Activated CD4-positive, alpha-beta T cell treated with anti-CD3 and anti-CD28 coated beads, Interleukin-2, amount 50 U/mL, for 4 hours (primary cell): ENCODE results near the gene KCNK7.

Source experiments
- DNase-seq, 2 experiments: peaks; one replicate each; pipeline ENCODE4 v3.0.0-alpha.2; 2020

Gene KCNK7

GRCh38 chr11:65610404-65610803 is 14.8 kb upstream of the KCNK7 start:
- no peak for DNase-seq

DNA sequence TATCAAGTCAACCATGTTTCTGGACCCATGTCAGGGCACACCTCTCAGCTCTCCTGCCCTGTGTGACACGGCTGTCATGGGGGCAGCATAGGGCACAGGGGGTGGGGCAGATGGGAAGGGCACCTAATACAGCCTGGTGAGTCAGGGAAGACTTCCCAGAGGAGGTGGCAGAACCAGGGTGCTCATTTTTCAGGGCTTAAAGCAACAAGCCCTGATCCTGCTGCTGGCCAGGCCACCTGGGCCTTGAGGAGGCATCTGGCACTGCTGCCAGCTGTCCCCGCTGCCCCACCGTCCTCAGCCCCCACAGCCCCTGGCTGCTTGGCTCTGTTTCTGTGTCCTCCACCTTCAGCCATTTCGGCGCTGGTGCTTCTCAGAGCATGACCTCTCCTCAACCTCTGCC is 14.1 kb upstream of the KCNK7 start:
- DNase-seq, result no peak

DNA sequence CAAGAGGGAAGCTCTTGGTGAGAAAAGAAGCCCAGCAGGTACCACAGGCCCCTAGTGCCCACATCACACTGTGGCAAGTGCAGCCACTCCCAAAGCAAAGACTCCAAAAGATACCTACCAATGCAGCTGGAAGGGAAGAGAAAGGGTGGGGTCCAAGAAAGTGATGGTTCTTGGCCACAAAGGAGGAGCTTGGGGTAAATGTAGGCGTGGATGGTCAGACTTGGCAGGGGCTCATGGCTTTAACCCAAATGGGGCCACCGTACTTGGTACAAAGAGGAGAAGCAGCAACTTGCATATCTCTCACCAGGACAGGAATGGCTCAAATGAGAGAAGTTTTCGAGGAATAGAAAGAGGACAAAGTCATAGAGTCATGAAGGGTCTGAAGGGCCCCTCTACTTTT is 13.6 kb upstream of the KCNK7 start:
- DNase-seq, result no peak

DNA sequence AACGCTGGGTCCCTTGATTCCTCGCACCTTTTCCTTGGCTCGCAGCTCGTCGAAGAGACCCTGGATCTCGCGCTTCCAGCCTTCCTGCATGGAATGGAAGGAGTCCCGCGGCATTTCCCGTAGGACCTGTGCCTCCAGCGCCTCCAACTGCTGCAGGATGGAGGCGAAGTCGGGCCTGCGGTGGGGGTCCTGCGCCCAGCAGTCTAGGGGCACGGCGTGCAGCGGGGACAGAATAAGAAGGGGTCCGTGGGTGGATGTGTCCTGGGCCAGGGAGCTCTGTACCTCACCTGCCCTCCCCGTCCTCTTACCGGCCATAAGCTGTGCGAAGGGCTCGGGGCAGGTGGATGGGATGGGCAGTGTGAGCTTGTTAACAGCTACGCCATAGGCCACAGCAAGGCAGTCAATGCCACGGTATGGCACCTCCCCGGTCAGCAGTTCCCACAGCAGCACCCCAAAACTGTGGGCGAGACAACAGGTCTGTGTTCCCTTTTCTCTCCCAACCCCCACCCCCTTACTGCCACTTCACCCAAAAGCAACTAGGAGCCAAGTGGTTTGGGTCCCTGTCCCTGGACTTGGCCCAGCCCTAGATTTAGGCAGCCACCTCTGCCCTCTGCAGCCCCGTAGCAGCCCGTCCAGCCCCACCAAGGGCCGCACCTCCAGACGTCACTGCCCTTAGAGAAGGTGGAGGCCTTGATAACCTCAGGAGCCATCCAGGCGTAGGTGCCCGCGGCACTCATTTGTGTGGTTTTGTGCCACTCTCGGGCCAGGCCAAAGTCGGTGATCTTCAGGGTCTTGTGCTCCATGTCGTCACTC is 12.2 kb upstream of the KCNK7 start:
- no peak for DNase-seq

- no peak for DNase-seq
Measured at GRCh38 chr11:65606876-65607613, 11.4 kb upstream of the KCNK7 start.

GRCh38 chr11:65604258-65604657 is 8.7 kb upstream of the KCNK7 start:
- DNase-seq, result no peak

- no peak for DNase-seq
Measured at GRCh38 chr11:65599955-65600246, 4.3 kb upstream of the KCNK7 start.

- DNase-seq, result no peak
Measured at GRCh38 chr11:65599216-65599954, 3.8 kb upstream of the KCNK7 start.

- no peak for DNase-seq
Measured at GRCh38 chr11:65598258-65598699, 2.7 kb upstream of the KCNK7 start.

DNA sequence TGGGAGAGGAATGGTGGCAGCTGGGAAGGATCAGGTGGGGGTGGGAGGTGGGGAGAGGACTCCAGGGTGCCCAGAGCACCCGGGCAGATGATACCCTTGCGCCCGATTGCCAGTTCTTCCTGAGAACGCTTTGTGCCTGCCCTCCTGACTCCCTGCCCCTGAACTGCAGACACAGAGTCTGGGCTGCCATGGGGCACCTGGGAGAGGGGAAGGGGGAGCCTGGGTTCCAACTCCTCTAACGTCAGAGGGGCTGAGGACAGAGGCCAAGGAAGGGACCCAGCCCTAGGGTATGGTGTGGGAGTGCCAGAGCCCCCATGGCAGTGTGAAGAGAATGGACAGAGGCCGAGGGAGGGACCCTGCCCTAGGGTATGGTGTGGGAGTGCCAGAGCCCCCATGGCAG is 920 bp upstream of the KCNK7 start:
- DNase-seq, result no peak

- DNase-seq, result no peak
Measured at GRCh38 chr11:65595131-65595530, 469 bp downstream of the KCNK7 start.

DNA sequence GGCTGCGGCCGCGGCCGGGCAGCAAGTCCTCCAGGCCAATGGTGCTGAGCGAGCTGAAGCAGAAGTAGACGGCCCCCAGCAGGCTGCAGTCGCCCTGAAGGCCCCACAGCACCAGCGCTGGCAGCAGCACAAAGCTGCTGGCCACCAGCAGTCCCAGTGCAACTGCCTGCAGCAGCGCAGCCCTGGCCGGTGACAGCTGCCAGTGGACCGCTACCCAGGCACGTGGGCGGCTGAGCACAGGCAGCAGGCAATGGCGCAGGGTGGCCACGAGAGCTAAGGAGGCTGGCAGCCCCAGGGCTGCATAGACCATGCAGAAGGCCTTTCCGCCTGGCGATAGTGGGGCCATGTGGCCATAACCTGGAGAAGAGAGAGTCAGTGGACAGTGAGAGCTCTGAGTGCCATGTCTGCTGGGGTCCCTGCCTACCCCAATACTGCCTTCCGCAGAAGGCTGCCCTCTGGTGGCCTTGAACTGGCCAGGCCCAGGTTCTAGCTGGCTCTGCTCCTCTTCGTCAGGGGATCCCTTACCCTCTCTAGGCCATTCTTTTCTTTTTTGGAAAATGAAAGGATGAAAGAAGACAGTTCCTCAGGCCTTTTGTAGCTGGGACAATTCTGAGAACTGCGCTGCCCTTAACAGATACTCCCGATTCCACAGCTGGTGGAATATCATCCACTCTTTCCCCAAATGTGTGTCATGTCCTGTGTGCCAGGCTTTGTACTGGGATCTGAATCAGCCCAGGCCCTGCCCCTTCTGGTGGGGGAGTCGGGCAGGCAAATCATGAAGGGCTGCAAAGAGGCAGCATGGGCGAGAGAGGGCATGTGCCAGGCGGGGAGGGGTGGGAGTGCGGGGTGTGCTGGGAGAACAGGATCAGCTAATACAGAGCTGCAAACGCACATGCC is 1.8 kb downstream of the KCNK7 start:
- DNase-seq, result peak in 1 of 2 experiments; percentile 34

DNA sequence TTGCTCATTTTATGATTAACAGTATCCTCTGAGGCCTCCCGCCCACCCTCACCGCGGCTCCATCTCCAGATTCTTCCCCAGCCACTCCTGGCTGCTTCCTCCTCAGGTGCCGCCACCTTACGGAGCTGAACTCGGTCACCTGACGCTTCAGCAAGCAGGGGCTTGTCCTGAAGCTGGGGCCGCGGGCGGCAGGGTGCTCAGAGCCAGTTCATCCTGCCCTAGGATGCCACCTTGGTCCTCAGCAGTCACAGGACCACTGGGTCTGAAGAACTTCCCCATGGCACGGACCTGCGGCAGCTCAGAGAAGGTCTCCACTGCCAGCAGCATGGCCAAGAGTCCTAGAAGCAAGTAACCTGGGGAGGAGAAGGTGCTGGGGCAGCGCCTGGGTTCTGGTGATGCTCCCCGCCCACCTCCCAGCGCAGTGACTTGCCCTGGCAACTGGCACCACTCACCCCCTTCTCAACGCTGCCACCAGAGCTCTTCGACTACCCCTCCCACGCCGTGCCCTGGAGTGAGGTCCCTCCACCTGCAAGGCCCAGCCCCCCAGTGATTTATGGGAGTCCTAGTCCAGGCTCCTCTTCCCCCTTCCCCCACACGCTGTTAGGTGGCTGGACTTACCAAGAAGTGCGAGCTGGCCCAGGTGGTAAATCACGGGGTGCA is 2.6 kb downstream of the KCNK7 start:
- no peak for DNase-seq

GRCh38 chr11:65591939-65592857 is 3.4 kb downstream of the KCNK7 start:
- DNase-seq, result no peak

DNA sequence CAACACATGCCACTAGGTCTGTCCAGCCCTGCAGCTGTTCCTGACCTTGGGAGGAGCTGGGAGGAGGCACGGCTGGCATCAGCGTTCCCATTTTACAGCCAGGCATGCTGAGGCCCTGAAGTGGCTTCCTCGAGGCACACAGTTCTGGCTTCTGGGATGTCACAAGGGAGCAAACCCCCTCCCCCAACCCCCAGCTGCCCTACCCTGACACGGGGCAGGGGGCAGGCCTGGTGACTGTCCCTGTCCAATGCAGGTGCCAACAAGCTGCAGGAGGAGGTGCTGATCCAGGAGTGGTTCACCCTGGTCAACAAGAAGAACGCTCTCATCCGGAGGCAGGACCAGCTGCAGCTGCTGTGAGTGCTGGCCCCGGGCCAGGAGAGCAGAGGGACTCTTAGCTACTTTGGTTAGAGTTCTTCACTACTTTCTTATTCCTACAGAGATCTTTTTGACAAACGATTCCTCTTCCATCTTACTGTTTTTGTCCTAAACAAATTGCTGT is 5.3 kb downstream of the KCNK7 start:
- no peak for DNase-seq

DNA sequence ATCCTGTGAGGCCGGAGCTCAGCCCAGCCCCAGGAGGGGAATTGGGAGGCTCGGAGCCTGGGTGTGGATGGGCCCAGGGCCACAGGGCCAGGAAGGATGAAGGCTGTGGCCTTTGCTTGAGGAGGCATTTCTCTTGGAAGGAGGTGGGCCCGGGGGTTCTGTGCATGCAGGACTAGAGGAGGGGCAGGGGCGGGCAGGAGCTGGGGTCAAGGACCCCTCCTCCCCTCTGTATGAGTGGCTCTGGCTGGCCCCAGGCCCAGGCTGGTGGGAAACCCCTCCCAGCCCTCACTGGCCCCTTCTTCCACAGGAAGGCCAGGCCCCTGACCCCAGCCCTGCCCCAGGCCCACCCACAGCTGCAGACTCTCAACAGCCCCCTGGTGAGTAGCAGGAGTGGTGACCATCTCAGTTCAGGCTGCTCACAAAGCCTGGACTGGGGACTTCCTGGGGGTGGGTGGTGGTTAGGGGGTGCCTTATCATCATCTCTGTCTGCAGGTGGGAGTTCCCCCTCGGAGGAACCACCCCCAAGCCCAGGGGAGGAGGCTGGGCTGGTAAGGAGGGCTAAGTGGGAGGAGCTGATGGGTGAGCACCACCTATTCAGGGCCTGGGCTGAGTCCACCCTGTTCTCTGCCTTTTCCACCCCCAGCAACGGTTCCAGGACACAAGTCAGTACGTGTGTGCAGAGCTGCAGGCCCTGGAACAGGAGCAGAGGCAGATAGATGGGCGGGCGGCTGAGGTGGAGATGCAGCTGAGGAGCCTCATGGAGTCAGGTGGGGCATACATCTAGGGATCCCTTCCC is 6.0 kb downstream of the KCNK7 start:
- no peak for DNase-seq

- DNase-seq, result peak; percentile 67 to 71
Measured at GRCh38 chr11:65588199-65589054, 7.2 kb downstream of the KCNK7 start.

DNA sequence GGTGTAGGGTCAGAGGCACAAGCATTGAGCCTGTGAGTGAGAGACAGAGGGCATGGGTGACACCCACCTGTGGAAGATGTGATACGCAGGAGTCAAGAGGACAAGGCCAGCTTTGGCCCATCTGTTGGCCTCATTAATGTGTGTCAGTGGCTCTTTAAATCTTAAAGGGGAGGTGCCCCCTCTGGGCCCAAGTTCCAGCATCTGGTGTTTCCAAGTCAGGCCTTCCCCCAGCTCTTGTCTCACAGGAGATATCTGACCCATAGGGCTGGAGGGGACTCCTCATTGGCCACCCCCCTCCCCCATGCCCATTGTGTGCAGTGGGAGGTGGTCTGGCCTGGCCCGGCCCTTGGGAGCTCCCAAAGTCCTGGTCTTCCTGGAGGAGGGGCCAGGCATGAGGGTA is 8.9 kb downstream of the KCNK7 start:
- no peak for DNase-seq

DNA sequence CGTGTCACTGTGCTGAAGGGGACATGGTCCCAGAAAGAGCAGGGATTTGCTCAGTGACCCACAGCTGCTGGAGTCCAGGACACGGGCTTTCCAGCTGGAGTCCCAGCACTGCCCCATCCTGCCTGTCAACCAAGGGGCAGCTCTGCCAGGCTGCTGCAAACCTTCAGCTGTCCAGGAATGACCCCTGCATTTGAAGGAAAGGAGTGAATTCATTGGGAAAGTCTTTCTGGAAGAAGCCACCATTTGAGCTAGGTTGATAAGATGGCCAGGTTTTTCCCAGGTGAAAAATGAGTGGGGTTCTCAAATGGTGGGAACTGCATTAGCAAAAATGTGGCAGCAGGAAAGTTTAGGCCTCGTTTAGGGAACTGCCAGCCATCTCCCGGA is 9.4 kb downstream of the KCNK7 start:
- no peak for DNase-seq
